Fibroblast of lung (primary cell): ENCODE measurements around the gene PTK7. TPM values are rescaled to one million over a fixed set of nuclear protein-coding genes. Genes with fewer than 3 reads are reported as not detected.

Experiments
- DNase-seq, 2 donors: peaks; one replicate each; pipeline versions ENCODE4 v3.0.0 to v3.0.0-alpha.2; 2010; ENCODE audit warnings: low read depth in 2 of 2
- H2AFZ ChIP-seq: 2 replicates; pipeline ENCODE4 v1.5.1; 2012; ENCODE audit warnings: low read length, control low read depth, inconsistent platforms
- H3K27ac ChIP-seq: 2 replicates; pipeline ENCODE4 v1.5.1; 2011; ENCODE audit warnings: low read length, control low read depth; ENCODE audit not compliant: insufficient read depth
- H3K27me3 ChIP-seq: 2 replicates; pipeline ENCODE4 v1.5.1; 2011; ENCODE audit warnings: mild to moderate bottlenecking, low read length; ENCODE audit not compliant: control insufficient read depth, insufficient read depth
- H3K36me3 ChIP-seq: 2 replicates; pipeline ENCODE4 v1.5.1; 2011; ENCODE audit warnings: low read length; ENCODE audit not compliant: control insufficient read depth, insufficient read depth
- H3K4me1 ChIP-seq: 2 replicates; pipeline ENCODE4 v1.5.1; 2011; ENCODE audit warnings: low read length; ENCODE audit not compliant: control insufficient read depth, insufficient read depth; ENCODE audit errors: extremely low read depth
- H3K4me2 ChIP-seq: 2 replicates; pipeline ENCODE4 v1.5.1; 2011; ENCODE audit warnings: low read length, control low read depth; ENCODE audit not compliant: insufficient read depth; ENCODE audit errors: extremely low read depth
- H3K4me3 ChIP-seq, 4 experiments: fragments of 200-600 bp in 1 of 4; sonication (generic) in 1 of 4; replicated peaks in 1 of 4; 2 replicates each; pipeline ENCODE4 v1.5.1; 2011 to 2016; ENCODE audit warnings: low read length in 4 of 4, low read depth in 3 of 4, mild to moderate bottlenecking in 3 of 4, control low read depth in 2 of 4, inconsistent platforms in 1 of 4, mixed read lengths in 1 of 4; ENCODE audit not compliant: insufficient read depth in 1 of 4; ENCODE audit errors: control extremely low read depth in 1 of 4
- H3K79me2 ChIP-seq: 2 replicates; pipeline ENCODE4 v1.5.1; 2012; ENCODE audit warnings: mild to moderate bottlenecking, low read length, inconsistent platforms; ENCODE audit not compliant: control insufficient read depth, insufficient read depth
- H3K9ac ChIP-seq: 2 replicates; pipeline ENCODE4 v1.5.1; 2011; ENCODE audit warnings: mild to moderate bottlenecking, low read length, control low read depth; ENCODE audit not compliant: insufficient read depth
- H3K9me3 ChIP-seq: 2 replicates; pipeline ENCODE4 v1.5.1; 2012; ENCODE audit warnings: low read depth, low read length; ENCODE audit not compliant: control insufficient read depth, insufficient read depth
- H4K20me1 ChIP-seq: 2 replicates; pipeline ENCODE4 v1.5.1; 2011; ENCODE audit warnings: low read length; ENCODE audit not compliant: control insufficient read depth, insufficient read depth; ENCODE audit errors: extremely low read depth
- CTCF ChIP-seq, 2 donors: IDR thresholded peaks in 1 of 2; conservative IDR thresholded peaks in 1 of 2; 1 replicate in 1 of 2; 2 replicates in 1 of 2; pipeline ENCODE4 v1.5.1; 2011 to 2012; ENCODE audit warnings: low read length in 2 of 2, control low read depth in 1 of 2, inconsistent platforms in 1 of 2, low read depth in 1 of 2, mild to moderate bottlenecking in 1 of 2
- EZH2 ChIP-seq: IDR thresholded peaks from 2 replicates; pipeline ENCODE4 v1.5.1; 2012; ENCODE audit warnings: low read length, control low read depth, mild to moderate bottlenecking; ENCODE audit errors: missing control alignments
- polyA plus RNA-seq, 2 donors: library from polyadenylated mRNA; depleted of rRNA in 1 of 2; stranded (reverse) in 1 of 2; unstranded in 1 of 2; fragments of >200 nt; gene quantifications; 2 replicates each; pipeline ENCODE4 v1.2.1, GENCODE V29; 2011 to 2012; ENCODE audit warnings: missing spikeins in 1 of 2
- total RNA-seq: library from RNA; depleted of rRNA; stranded (reverse); fragments of >200 nt; gene quantifications from 2 replicates; pipeline ENCODE4 v1.2.1, GENCODE V29; 2014

The PTK7 gene
- total and polyA plus RNA-seq, 2 donors (not counting 1 experiment from before 2014, with no cell fraction given): 145 to 149 TPM

DNA sequence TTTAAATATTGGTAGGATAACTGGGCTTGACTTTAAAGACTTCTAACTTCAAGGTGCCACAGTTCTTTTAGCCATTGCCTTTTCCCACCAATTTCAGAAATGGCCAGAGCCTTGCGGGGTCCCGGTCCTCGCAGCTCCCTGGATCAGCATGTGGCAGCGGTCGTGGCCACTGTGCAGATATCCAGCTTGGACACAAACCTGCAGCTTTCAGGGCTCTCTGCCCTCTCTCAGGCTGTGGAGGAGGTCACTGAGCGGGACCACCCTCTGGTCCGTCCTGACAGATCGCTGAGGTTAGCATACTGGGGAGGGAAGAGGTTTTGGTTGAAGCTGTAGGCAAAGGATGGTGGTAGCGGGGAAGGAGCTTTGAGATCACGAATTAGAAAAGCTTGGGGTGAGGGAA is 112.3 kb downstream of the PTK7 start:
- TF ChIP-seq EZH2: no peak
- TF ChIP-seq CTCF (conservative IDR thresholded peaks at IDR 0.05 in 1 of 2, IDR thresholded peaks at IDR 0.05 in 1 of 2; ENCODE audit: low read depth in 1 of 2, low read length in 2 of 2): no peak
- H3K4me2 ChIP-seq: no peak overlapping the region
- no peak for DNase-seq
- H4K20me1 ChIP-seq: no peaks in the 10 kb centered on the region
- peaks cover 26% of the 10 kb centered on the region for H3K36me3 ChIP-seq
- no peak overlapping the region for H3K9ac ChIP-seq
- H3K27ac ChIP-seq: no peak overlapping the region
- H3K79me2 ChIP-seq: no peaks in the 10 kb centered on the region
- no peak overlapping the region for H2AFZ ChIP-seq
- H3K9me3 ChIP-seq: no peaks in the 10 kb centered on the region
- no peak overlapping the region for H3K4me3 ChIP-seq
- H3K27me3 ChIP-seq: no peaks in the 10 kb centered on the region
- no peaks in the 10 kb centered on the region for H3K4me1 ChIP-seq

DNA sequence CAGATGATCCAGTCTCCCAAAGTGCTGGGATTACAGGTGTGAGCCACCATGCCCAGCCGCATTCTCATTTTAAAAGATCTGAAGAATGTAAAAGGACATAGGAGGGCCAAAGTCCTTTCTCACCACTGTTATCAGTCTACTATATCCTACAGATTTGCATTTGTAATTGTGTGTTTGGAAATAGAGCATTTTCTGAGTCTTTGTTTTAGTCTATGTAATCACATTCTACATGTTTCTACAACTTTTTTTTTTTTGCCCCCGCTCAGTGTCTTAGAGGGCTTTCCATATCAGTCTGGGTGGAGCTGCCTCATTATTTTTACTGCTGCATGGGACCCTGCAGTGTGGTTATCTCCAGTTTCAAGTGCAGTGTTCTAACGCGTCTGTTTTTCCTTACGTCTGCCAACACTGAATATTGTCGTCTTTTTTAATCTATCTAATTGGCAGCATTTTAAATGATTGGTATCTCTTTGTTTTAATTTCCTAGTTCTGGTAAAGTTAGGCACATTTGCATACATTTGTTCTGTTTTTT is 113.7 kb downstream of the PTK7 start:
- H3K4me3 ChIP-seq: no peak overlapping the region
- H3K4me2 ChIP-seq: no peak overlapping the region
- H3K79me2 ChIP-seq: no peaks in the 10 kb centered on the region
- H3K9me3 ChIP-seq: no peaks in the 10 kb centered on the region
- H2AFZ ChIP-seq: no peak overlapping the region
- H3K27ac ChIP-seq: no peak overlapping the region
- no peaks in the 10 kb centered on the region for H4K20me1 ChIP-seq
- H3K27me3 ChIP-seq: no peaks in the 10 kb centered on the region
- DNase-seq: no peak
- no peak for TF ChIP-seq CTCF (conservative IDR thresholded peaks at IDR 0.05 in 1 of 2, IDR thresholded peaks at IDR 0.05 in 1 of 2; ENCODE audit: low read depth in 1 of 2, low read length in 2 of 2)
- no peak for TF ChIP-seq EZH2
- H3K4me1 ChIP-seq: no peaks in the 10 kb centered on the region
- peaks cover 21% of the 10 kb centered on the region for H3K36me3 ChIP-seq
- H3K9ac ChIP-seq: no peak overlapping the region

DNA sequence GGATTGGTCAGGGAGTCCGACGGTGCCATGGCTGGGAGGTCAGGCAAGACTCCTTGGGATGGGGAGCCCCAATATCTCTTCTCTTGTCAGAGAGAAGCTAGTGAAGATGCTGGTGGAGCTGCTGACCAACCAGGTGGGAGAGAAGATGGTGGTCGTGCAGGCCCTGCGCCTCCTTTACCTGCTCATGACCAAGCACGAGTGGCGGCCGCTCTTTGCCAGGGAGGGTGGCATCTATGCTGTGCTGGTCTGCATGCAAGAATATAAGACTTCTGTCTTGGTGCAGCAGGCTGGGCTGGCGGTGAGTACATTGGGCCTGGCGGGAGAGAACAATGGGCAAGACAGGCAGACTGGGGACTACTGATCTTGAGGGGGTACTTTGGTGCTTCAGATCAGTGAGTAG is 116.8 kb downstream of the PTK7 start:
- H3K36me3 ChIP-seq: peaks cover 18% of the 10 kb centered on the region
- H3K27ac ChIP-seq: no peak overlapping the region
- no peak overlapping the region for H3K4me2 ChIP-seq
- DNase-seq: no peak
- no peak overlapping the region for H3K9ac ChIP-seq
- H2AFZ ChIP-seq: no peak overlapping the region
- no peak overlapping the region for H3K4me3 ChIP-seq
- TF ChIP-seq EZH2 (no peak), CTCF (conservative IDR thresholded peaks at IDR 0.05 in 1 of 2, IDR thresholded peaks at IDR 0.05 in 1 of 2; ENCODE audit: low read depth in 1 of 2, low read length in 2 of 2) (no peak)
- H3K79me2 ChIP-seq: no peaks in the 10 kb centered on the region
- H3K4me1 ChIP-seq: no peaks in the 10 kb centered on the region
- H3K27me3 ChIP-seq: no peaks in the 10 kb centered on the region
- H4K20me1 ChIP-seq: no peaks in the 10 kb centered on the region
- no peaks in the 10 kb centered on the region for H3K9me3 ChIP-seq
